ENCODE measurements around the gene NLRC3.

Gene NLRC3

GRCh38 chr16:3518292-3518985 lies 58.8 kb downstream of the NLRC3 start:
- ChIA-PET POLR2A (no interaction called here), CTCF (interaction anchor here (1.1 kb wide), 1 partner anchor 9 kb away, joined by 4 read pairs; no protein-coding TSS in a partner anchor)
- no peak for DNase-seq (ENCODE audit: extremely low spot score)
- TF ChIP-seq ARNT (IDR thresholded peaks at IDR 0.05) (no peak), SP1 (IDR thresholded peaks at IDR 0.05) (no peak), L3MBTL2 (conservative IDR thresholded peaks at IDR 0.05) (no peak), HDGF (IDR thresholded peaks at IDR 0.05; ENCODE audit: borderline replicate concordance) (no peak), ZNF384 (IDR thresholded peaks at IDR 0.05) (no peak), TARDBP (IDR thresholded peaks at IDR 0.05) (no peak), FOXK2 (IDR thresholded peaks at IDR 0.05) (no peak)

- no peak for TF ChIP-seq LEF1 (IDR thresholded peaks at IDR 0.05; ENCODE audit: borderline replicate concordance)
- TF ChIP-seq PKNOX1 (IDR thresholded peaks at IDR 0.05), result no peak
- no peak for TF ChIP-seq TARDBP (IDR thresholded peaks at IDR 0.05)
- no peak for TF ChIP-seq FOXM1 (IDR thresholded peaks at IDR 0.05; ENCODE audit: borderline replicate concordance)
- no peak for TF ChIP-seq ELF4 (IDR thresholded peaks at IDR 0.05)
- TF ChIP-seq FOXK2 (IDR thresholded peaks at IDR 0.05), result no peak
- no peak for TF ChIP-seq ZNF384 (IDR thresholded peaks at IDR 0.05)
- TF ChIP-seq NFRKB (IDR thresholded peaks at IDR 0.05), result no peak
- no peak for TF ChIP-seq HDGF (IDR thresholded peaks at IDR 0.05; ENCODE audit: borderline replicate concordance)
- TF ChIP-seq CTBP1 (IDR thresholded peaks at IDR 0.05; ENCODE audit: borderline replicate concordance), result no peak
- ChIA-PET POLR2A (no interaction called here), CTCF (no interaction called here)
- DNase-seq (ENCODE audit: extremely low spot score), result no peak
These were observed 61.3 kb downstream of the NLRC3 start for GRCh38 chr16:3515897-3516296.

DNA sequence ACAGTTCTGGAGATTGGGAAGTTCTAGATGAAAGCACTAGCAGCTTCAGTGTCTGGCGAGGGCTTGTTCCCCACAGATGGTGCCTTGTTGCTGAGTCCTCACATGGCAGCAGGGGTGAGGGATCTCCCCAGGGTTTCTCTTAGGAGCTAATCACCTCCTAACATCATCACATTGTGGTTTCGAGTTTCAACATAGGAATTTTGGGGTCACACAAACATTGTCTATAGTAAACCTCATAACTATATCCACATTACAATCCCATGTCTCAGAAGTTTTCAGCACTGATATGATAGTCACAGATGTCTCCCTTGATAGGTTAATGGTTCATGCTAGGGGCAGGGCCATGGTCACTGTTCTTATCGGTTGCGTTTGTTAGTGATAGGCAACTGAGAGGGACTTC lies 62.6 kb downstream of the NLRC3 start:
- CTCF ChIA-PET, result no interaction called here
- POLR2A ChIA-PET, result interaction anchor here (0.9 kb wide), 1 partner anchor 10 kb away, joined by 3 read pairs; no protein-coding TSS in a partner anchor
- no peak for DNase-seq (ENCODE audit: extremely low spot score)
- TF ChIP-seq L3MBTL2 (conservative IDR thresholded peaks at IDR 0.05) (no peak), PKNOX1 (IDR thresholded peaks at IDR 0.05) (no peak), HDGF (IDR thresholded peaks at IDR 0.05; ENCODE audit: borderline replicate concordance) (no peak), ZNF384 (IDR thresholded peaks at IDR 0.05) (no peak), NFRKB (IDR thresholded peaks at IDR 0.05) (no peak), LEF1 (IDR thresholded peaks at IDR 0.05; ENCODE audit: borderline replicate concordance) (no peak), TARDBP (IDR thresholded peaks at IDR 0.05) (no peak), SUZ12 (IDR thresholded peaks at IDR 0.05) (no peak), FOXA1 (IDR thresholded peaks at IDR 0.05) (no peak), CTBP1 (IDR thresholded peaks at IDR 0.05; ENCODE audit: borderline replicate concordance) (no peak), FOXM1 (IDR thresholded peaks at IDR 0.05; ENCODE audit: borderline replicate concordance) (no peak), BHLHE40 (IDR thresholded peaks at IDR 0.05; ENCODE audit: borderline replicate concordance) (no peak), SP1 (IDR thresholded peaks at IDR 0.05) (no peak)

DNA sequence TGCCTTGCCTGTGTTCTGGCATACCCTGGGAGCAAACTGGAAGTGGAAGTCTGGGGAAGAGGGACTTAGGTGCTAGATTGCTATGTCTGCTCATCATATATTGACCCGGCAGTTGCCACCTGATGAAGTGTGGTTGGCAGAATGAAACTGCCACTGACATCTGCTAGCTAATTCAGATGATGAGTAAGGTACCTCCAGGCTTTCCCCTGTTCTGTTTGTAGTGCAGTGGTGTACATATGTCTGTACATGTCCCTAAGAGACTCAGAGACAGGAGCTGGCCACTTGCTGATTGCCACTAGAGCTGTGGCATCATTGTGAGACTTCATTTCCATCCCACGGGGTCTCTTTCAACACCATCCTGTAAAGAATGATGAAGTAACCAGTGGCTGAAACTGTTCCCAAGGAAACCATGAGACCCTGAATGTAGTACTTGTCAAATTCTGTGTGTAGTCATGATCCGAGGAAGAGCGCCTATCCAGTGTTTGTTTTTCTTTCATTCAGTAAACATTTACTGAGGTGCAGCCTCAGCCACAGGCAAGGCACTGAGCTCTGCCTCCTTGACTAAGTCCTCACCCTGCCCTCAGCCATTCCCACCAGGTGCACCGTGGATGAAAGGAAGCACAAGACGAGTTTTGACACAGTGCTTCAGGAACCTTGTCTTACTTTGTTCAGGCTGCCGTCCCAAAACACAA lies 63.2 kb downstream of the NLRC3 start:
- ChIA-PET CTCF (no interaction called here), POLR2A (interaction anchor here (0.9 kb wide), 1 partner anchor 9 kb away, joined by 3 read pairs; no protein-coding TSS in a partner anchor)
- DNase-seq (ENCODE audit: extremely low spot score), result no peak
- no peak for TF ChIP-seq NFRKB (IDR thresholded peaks at IDR 0.05)
- no peak for TF ChIP-seq FOXK2 (IDR thresholded peaks at IDR 0.05)
- TF ChIP-seq CTBP1 (IDR thresholded peaks at IDR 0.05; ENCODE audit: borderline replicate concordance), result no peak
- TF ChIP-seq SP1 (IDR thresholded peaks at IDR 0.05), result no peak
- no peak for TF ChIP-seq FOXM1 (IDR thresholded peaks at IDR 0.05; ENCODE audit: borderline replicate concordance)
- no peak for TF ChIP-seq TARDBP (IDR thresholded peaks at IDR 0.05)
- TF ChIP-seq SUZ12 (IDR thresholded peaks at IDR 0.05), result no peak
- TF ChIP-seq L3MBTL2 (conservative IDR thresholded peaks at IDR 0.05), result no peak
- no peak for TF ChIP-seq BHLHE40 (IDR thresholded peaks at IDR 0.05; ENCODE audit: borderline replicate concordance)
- TF ChIP-seq HDGF (IDR thresholded peaks at IDR 0.05; ENCODE audit: borderline replicate concordance), result no peak

GRCh38 chr16:3511286-3512180 lies 65.7 kb downstream of the NLRC3 start:
- ChIA-PET CTCF (no interaction called here), POLR2A (no interaction called here)
- TF ChIP-seq FOXM1 (IDR thresholded peaks at IDR 0.05; ENCODE audit: borderline replicate concordance) (no peak), LEF1 (IDR thresholded peaks at IDR 0.05; ENCODE audit: borderline replicate concordance) (no peak), ELF4 (IDR thresholded peaks at IDR 0.05) (no peak), BHLHE40 (IDR thresholded peaks at IDR 0.05; ENCODE audit: borderline replicate concordance) (no peak), TARDBP (IDR thresholded peaks at IDR 0.05) (no peak), SP1 (IDR thresholded peaks at IDR 0.05) (no peak), PKNOX1 (IDR thresholded peaks at IDR 0.05) (no peak), FOXK2 (IDR thresholded peaks at IDR 0.05) (no peak), ZNF384 (IDR thresholded peaks at IDR 0.05) (no peak), HDGF (IDR thresholded peaks at IDR 0.05; ENCODE audit: borderline replicate concordance) (no peak), ARNT (IDR thresholded peaks at IDR 0.05) (no peak), L3MBTL2 (conservative IDR thresholded peaks at IDR 0.05) (no peak), SUZ12 (IDR thresholded peaks at IDR 0.05) (no peak), NFRKB (IDR thresholded peaks at IDR 0.05) (no peak), FOXA1 (IDR thresholded peaks at IDR 0.05) (no peak)
- DNase-seq (ENCODE audit: extremely low spot score), result no peak

Data from HEK293T (cell line).